Myocyte (in vitro differentiated cells): ENCODE results near the gene PI4KA. TPM values are rescaled to one million over a fixed set of nuclear protein-coding genes. Genes with fewer than 3 reads are reported as not detected.
A peak's percentile ranks its signal among the peaks of the same experiment; 100 is the strongest.
"Not testable (repeated sequence)": the region's sequence is repeated elsewhere in the genome, so short reads cannot be mapped to it uniquely, and the experiment has no call there.

Source experiments
- DNase-seq: peaks from one replicate; pipeline ENCODE4 v3.0.0-alpha.2; 2012; ENCODE audit warnings: low read depth
- total RNA-seq: library from RNA; depleted of rRNA; stranded (reverse); fragments of >200 nt; gene quantifications from 2 replicates; pipeline ENCODE4 v1.2.3, GENCODE V29; 2014

Gene PI4KA
- total RNA-seq, 1 donor from 2014 or later, result 41.7 TPM

GRCh38 chr22:20751185-20751851, 107.3 kb downstream of the PI4KA start:
- DNase-seq, result peak; percentile 30

- DNase-seq, result peak; percentile 97
These were observed 108.0 kb downstream of the PI4KA start for GRCh38 chr22:20750461-20751184.

- peak; percentile 35 for DNase-seq
These were observed 109.2 kb downstream of the PI4KA start for GRCh38 chr22:20749453-20749852.

- no peak for DNase-seq
These were observed 109.7 kb downstream of the PI4KA start for GRCh38 chr22:20748731-20749428.

- DNase-seq, result no peak
These were observed 110.5 kb downstream of the PI4KA start for GRCh38 chr22:20748082-20748481.

GRCh38 chr22:20747223-20747622, 111.4 kb downstream of the PI4KA start:
- DNase-seq, result no peak

GRCh38 chr22:20746431-20747189, 112.0 kb downstream of the PI4KA start:
- DNase-seq, result no peak

GRCh38 chr22:20745119-20745518, 113.5 kb downstream of the PI4KA start:
- DNase-seq, result no peak

GRCh38 chr22:20744456-20744855, 114.2 kb downstream of the PI4KA start:
- no peak for DNase-seq

GRCh38 chr22:20742764-20743163, 115.8 kb downstream of the PI4KA start:
- no peak for DNase-seq

GRCh38 chr22:20741634-20742581, 116.7 kb downstream of the PI4KA start:
- DNase-seq, result peak; percentile 62

GRCh38 chr22:20741008-20741633, 117.5 kb downstream of the PI4KA start:
- no peak for DNase-seq

- DNase-seq, result no peak
These were observed 118.2 kb downstream of the PI4KA start for GRCh38 chr22:20740222-20740951.

GRCh38 chr22:20738394-20739089, 120.1 kb downstream of the PI4KA start:
- DNase-seq, result no peak

- DNase-seq, result not testable (repeated sequence)
These were observed 121.7 kb downstream of the PI4KA start for GRCh38 chr22:20736891-20737290.

GRCh38 chr22:20735356-20736162, 123.1 kb downstream of the PI4KA start:
- not testable (repeated sequence) for DNase-seq

GRCh38 chr22:20732431-20732830, 126.2 kb downstream of the PI4KA start:
- DNase-seq, result peak; percentile 49

- DNase-seq, result no peak
These were observed 129.4 kb downstream of the PI4KA start for GRCh38 chr22:20729194-20729593.
